ENCODE data around the gene ARHGEF17. TPM values are rescaled to one million over a fixed set of nuclear protein-coding genes. Genes with fewer than 3 reads are reported as not detected.

ARHGEF17 gene
- total and polyA plus RNA-seq, 2 of the 8 experiments (the other 6 are each of a cell fraction or from before 2014, with no cell fraction given), result 11.3 to 14.6 TPM

GRCh38 chr11:73324116-73324515 is 16.0 kb downstream of the ARHGEF17 start (continued):
- no peak for TF ChIP-seq TAF1 (IDR thresholded peaks at IDR 0.05; ENCODE audit: low read depth, low read length)
- TF ChIP-seq GTF2F1 (IDR thresholded peaks at IDR 0.05; ENCODE audit: borderline replicate concordance, low read depth, low read length), result no peak
- no peak for TF ChIP-seq EZH2 (IDR thresholded peaks at IDR 0.05; ENCODE audit: low read depth, low read length, severe bottlenecking)
- no peak for TF ChIP-seq KDM4A (IDR thresholded peaks at IDR 0.05; ENCODE audit: low read depth, low read length, severe bottlenecking)
- no peak for TF ChIP-seq KDM1A (IDR thresholded peaks at IDR 0.05; ENCODE audit: borderline replicate concordance, low read length)
- TF ChIP-seq ATF3 (IDR thresholded peaks at IDR 0.05; ENCODE audit: insufficient read depth, low read depth, low read length), result no peak
- TF ChIP-seq ZNF274 (IDR thresholded peaks at IDR 0.05; ENCODE audit: borderline replicate concordance, extremely low read depth, low read length), result no peak
- no peak for TF ChIP-seq RXRA (IDR thresholded peaks at IDR 0.05; ENCODE audit: insufficient read depth, low read depth, low read length)

All from H1 (cell line).